Neural cell (in vitro differentiated cells): ENCODE results near the gene EYS. TPM values are rescaled to one million over a fixed set of nuclear protein-coding genes. Genes with fewer than 3 reads are reported as not detected.

Experiments used
- H2AFZ ChIP-seq: fragments of 200-600, 300-800 bp; sonication (generic), shearing (Covaris generic); 2 replicates; pipeline ENCODE4 v1.6.0; 2014; ENCODE audit warnings: low read depth, mild to moderate bottlenecking, antibody characterized with exemption, low read length, moderate library complexity
- H3F3A ChIP-seq: fragments of 200-600 bp; shearing (Covaris generic); 2 replicates; pipeline ENCODE4 v1.6.1; 2016; ENCODE audit warnings: mild to moderate bottlenecking, moderate library complexity, mixed read lengths, antibody characterized with exemption, low read length; ENCODE audit not compliant: insufficient read depth, poor library complexity, severe bottlenecking
- H3K27ac ChIP-seq: fragments of 200-600, 300-800 bp; sonication (generic), shearing (Covaris generic); 2 replicates; pipeline ENCODE4 v1.5.1; 2014; ENCODE audit warnings: mild to moderate bottlenecking, low read length, moderate library complexity
- H3K27me3 ChIP-seq: fragments of 300-800, 200-600 bp; sonication (generic), shearing (Covaris generic); 2 replicates; pipeline ENCODE4 v1.6.0; 2014; ENCODE audit warnings: mild to moderate bottlenecking, low read depth, low read length, moderate library complexity; ENCODE audit not compliant: insufficient read depth
- H3K36me3 ChIP-seq: fragments of 300-800, 200-600 bp; sonication (generic), shearing (Covaris generic); 2 replicates; pipeline ENCODE4 v1.5.1; 2014; ENCODE audit warnings: mild to moderate bottlenecking, antibody characterized with exemption, low read length, moderate library complexity; ENCODE audit not compliant: insufficient read depth
- H3K4me2 ChIP-seq: fragments of 300-800, 200-600 bp; sonication (generic), shearing (Covaris generic); 2 replicates; pipeline ENCODE4 v1.6.0; 2014; ENCODE audit warnings: mild to moderate bottlenecking, low read length
- H3K4me3 ChIP-seq: fragments of 300-800, 200-600 bp; sonication (generic), shearing (Covaris generic); 2 replicates; pipeline ENCODE4 v1.5.1; 2014; ENCODE audit warnings: mild to moderate bottlenecking, low read length, moderate library complexity
- H3K79me2 ChIP-seq: fragments of 200-600 bp; shearing (Covaris generic); replicated peaks from 2 replicates; pipeline ENCODE4 v1.6.0; 2014; ENCODE audit warnings: mild to moderate bottlenecking, low read length, moderate library complexity; ENCODE audit not compliant: insufficient read depth
- H3K9ac ChIP-seq: fragments of 300-800, 200-600 bp; sonication (generic), shearing (Covaris generic); 2 replicates; pipeline ENCODE4 v1.6.1; 2016; ENCODE audit warnings: mild to moderate bottlenecking, low read length, mixed read lengths
- H3K9me2 ChIP-seq: fragments of 200-600 bp; shearing (Covaris generic); 2 replicates; pipeline ENCODE4 v1.6.1; 2016; ENCODE audit warnings: mild to moderate bottlenecking, low read length, mixed read lengths; ENCODE audit not compliant: insufficient read depth
- H3K9me3 ChIP-seq: fragments of 200-600, 300-800 bp; sonication (generic), shearing (Covaris generic); 2 replicates; pipeline ENCODE4 v1.6.1; 2016; ENCODE audit warnings: mild to moderate bottlenecking, mixed run types, low read length, moderate library complexity, mixed read lengths
- H4K20me1 ChIP-seq: fragments of 200-600 bp; shearing (Covaris generic); 2 replicates; pipeline ENCODE4 v1.6.1; 2016; ENCODE audit warnings: mild to moderate bottlenecking, mixed run types; ENCODE audit not compliant: insufficient read depth
- CTCF ChIP-seq: fragments of 450-650 bp; IDR thresholded peaks from 2 replicates; pipeline ENCODE4 v1.5.1; 2014; ENCODE audit warnings: antibody characterized with exemption, mild to moderate bottlenecking, moderate library complexity; ENCODE audit not compliant: poor library complexity, severe bottlenecking
- EP300 ChIP-seq: fragments of 450-650 bp; conservative IDR thresholded peaks from 2 replicates; pipeline ENCODE4 v1.6.1; 2014; ENCODE audit warnings: antibody characterized with exemption, mild to moderate bottlenecking, moderate library complexity; ENCODE audit not compliant: poor library complexity, severe bottlenecking
- EZH2 ChIP-seq: fragments of 200-600, 300-800 bp; shearing (Covaris generic), sonication (generic); IDR thresholded peaks from 2 replicates; pipeline ENCODE4 v1.6.1; 2014; ENCODE audit warnings: antibody characterized with exemption, low read length, borderline replicate concordance, mild to moderate bottlenecking; ENCODE audit not compliant: insufficient read depth, poor library complexity, severe bottlenecking
- MXI1 ChIP-seq: fragments of 450-650 bp; conservative IDR thresholded peaks from 2 replicates; pipeline ENCODE4 v1.6.1; 2014; ENCODE audit warnings: antibody characterized with exemption, mild to moderate bottlenecking; ENCODE audit not compliant: poor library complexity, severe bottlenecking
- POLR2AphosphoS5 ChIP-seq: IDR thresholded peaks from 2 replicates; pipeline ENCODE4 v1.6.1; 2012
- RAD21 ChIP-seq: fragments of 450-650 bp; conservative IDR thresholded peaks from 2 replicates; pipeline ENCODE4 v1.6.1; 2014; ENCODE audit warnings: antibody characterized with exemption, mild to moderate bottlenecking, moderate library complexity
- REST ChIP-seq: IDR thresholded peaks from 2 replicates; pipeline ENCODE4 v1.6.1; 2012; ENCODE audit warnings: borderline replicate concordance
- SMC3 ChIP-seq: fragments of 450-650 bp; conservative IDR thresholded peaks from 2 replicates; pipeline ENCODE4 v1.6.1; 2014; ENCODE audit warnings: antibody characterized with exemption, mild to moderate bottlenecking, moderate library complexity; ENCODE audit not compliant: poor library complexity
- TAF1 ChIP-seq: IDR thresholded peaks from 2 replicates; pipeline ENCODE4 v1.6.1; 2012; ENCODE audit warnings: low read depth
- polyA plus RNA-seq: library from polyadenylated mRNA; depleted of rRNA; stranded (reverse); fragments of >200 nt; gene quantifications from 2 replicates; pipeline ENCODE4 v1.2.3, GENCODE V29; 2014

Gene EYS
- polyA plus RNA-seq, 1 donor from 2014 or later: 0.38 TPM

- Histone ChIP-seq H3K4me2 (no peak overlapping the region), H3K9ac (no peak overlapping the region), H3K27me3 (no peaks in the 10 kb centered on the region), H3K9me2 (no peaks in the 10 kb centered on the region), H3K9me3 (no peaks in the 10 kb centered on the region), H3K27ac (peak overlapping the region; percentile 52), H3K4me3 (no peak overlapping the region), H3K79me2 (no peaks in the 10 kb centered on the region), H3K36me3 (no peaks in the 10 kb centered on the region), H4K20me1 (no peaks in the 10 kb centered on the region), H2AFZ (no peak overlapping the region), H3F3A (peaks cover 5% of the 10 kb centered on the region)
- TF ChIP-seq CTCF (no peak), MXI1 (no peak), EP300 (peak; percentile 92), EZH2 (no peak), TAF1 (no peak), SMC3 (peak; percentile 35), REST (peak; percentile 97), POLR2AphosphoS5 (peak; percentile 94), RAD21 (peak; percentile 48)
These were observed 625.3 kb downstream of the EYS start for GRCh38 chr6:65081756-65082155.

- Histone ChIP-seq H3K79me2 (no peaks in the 10 kb centered on the region), H4K20me1 (no peaks in the 10 kb centered on the region), H3K4me3 (no peak overlapping the region), H2AFZ (no peak overlapping the region), H3K9me3 (no peaks in the 10 kb centered on the region), H3K27me3 (no peaks in the 10 kb centered on the region), H3K36me3 (no peaks in the 10 kb centered on the region), H3K4me2 (no peak overlapping the region), H3K27ac (no peak overlapping the region), H3K9me2 (no peaks in the 10 kb centered on the region), H3F3A (peaks cover 5% of the 10 kb centered on the region), H3K9ac (no peak overlapping the region)
- peak; percentile 68 for TF ChIP-seq EP300
- TF ChIP-seq TAF1: no peak
- no peak for TF ChIP-seq EZH2
- peak; percentile 88 for TF ChIP-seq REST
These were observed 631.3 kb downstream of the EYS start for GRCh38 chr6:65075705-65076230.
